ENCODE results near the gene CDO1.

GRCh38 chr5:115800108-115800507 is 16.4 kb downstream of the CDO1 start:
- TF ChIP-seq CTCF (IDR thresholded peaks at IDR 0.05; ENCODE audit: low read length) = no peak
- TF ChIP-seq EZH2 (IDR thresholded peaks at IDR 0.05; ENCODE audit: borderline replicate concordance, low read length) = no peak
